Measurements from ENCODE around the gene STK32C.
A peak's percentile ranks its signal among the peaks of the same experiment; 100 is the strongest.
"Not testable (repeated sequence)": the region's sequence is repeated elsewhere in the genome, so short reads cannot be mapped to it uniquely, and the experiment has no call there.

The STK32C gene

GRCh38 chr10:132281915-132282666 is 25.7 kb downstream of the STK32C start:
- no peak for DNase-seq (ENCODE audit: low read depth)

GRCh38 chr10:132280646-132281074 is 27.1 kb downstream of the STK32C start:
- DNase-seq (ENCODE audit: low read depth): no peak

GRCh38 chr10:132279873-132280645 is 27.7 kb downstream of the STK32C start:
- DNase-seq (ENCODE audit: low read depth): no peak

- DNase-seq (ENCODE audit: low read depth): no peak
Observed at GRCh38 chr10:132277311-132277741, 30.4 kb downstream of the STK32C start.

- no peak for DNase-seq (ENCODE audit: low read depth)
Observed at GRCh38 chr10:132276706-132277105, 31.0 kb downstream of the STK32C start.

- DNase-seq (ENCODE audit: low read depth): no peak
Observed at GRCh38 chr10:132276179-132276675, 31.5 kb downstream of the STK32C start.

- DNase-seq (ENCODE audit: low read depth): no peak
Observed at GRCh38 chr10:132275426-132276178, 32.1 kb downstream of the STK32C start.

- no peak for DNase-seq (ENCODE audit: low read depth)
Observed at GRCh38 chr10:132274986-132275385, 32.8 kb downstream of the STK32C start.

GRCh38 chr10:132274581-132274980 is 33.2 kb downstream of the STK32C start:
- DNase-seq (ENCODE audit: low read depth): no peak

GRCh38 chr10:132273966-132274365 is 33.8 kb downstream of the STK32C start:
- DNase-seq (ENCODE audit: low read depth): no peak

GRCh38 chr10:132273304-132273944 is 34.3 kb downstream of the STK32C start:
- no peak for DNase-seq (ENCODE audit: low read depth)

- peak; percentile 59 for DNase-seq (ENCODE audit: low read depth)
Observed at GRCh38 chr10:132272231-132272971, 35.3 kb downstream of the STK32C start.

GRCh38 chr10:132271458-132272230 is 36.1 kb downstream of the STK32C start:
- DNase-seq (ENCODE audit: low read depth): no peak

- DNase-seq (ENCODE audit: low read depth): no peak
Observed at GRCh38 chr10:132270721-132271457, 36.9 kb downstream of the STK32C start.

- DNase-seq (ENCODE audit: low read depth): no peak
Observed at GRCh38 chr10:132270256-132270655, 37.5 kb downstream of the STK32C start.

GRCh38 chr10:132269266-132270230 is 38.2 kb downstream of the STK32C start:
- no peak for DNase-seq (ENCODE audit: low read depth)

- not testable (repeated sequence) for DNase-seq (ENCODE audit: low read depth)
Observed at GRCh38 chr10:132267916-132268315, 39.8 kb downstream of the STK32C start.

GRCh38 chr10:132266594-132267161 is 41.1 kb downstream of the STK32C start:
- DNase-seq (ENCODE audit: low read depth): no peak

Measured in amniotic epithelial cell (primary cell).